Measurements from ENCODE around the gene TCF3. TPM values are rescaled to one million over a fixed set of nuclear protein-coding genes. Genes with fewer than 3 reads are reported as not detected.

TCF3 gene
- total and polyA plus RNA-seq, 2 of the 8 experiments (the other 6 are each of a cell fraction or from before 2014, with no cell fraction given) = 241 to 348 TPM

DNA sequence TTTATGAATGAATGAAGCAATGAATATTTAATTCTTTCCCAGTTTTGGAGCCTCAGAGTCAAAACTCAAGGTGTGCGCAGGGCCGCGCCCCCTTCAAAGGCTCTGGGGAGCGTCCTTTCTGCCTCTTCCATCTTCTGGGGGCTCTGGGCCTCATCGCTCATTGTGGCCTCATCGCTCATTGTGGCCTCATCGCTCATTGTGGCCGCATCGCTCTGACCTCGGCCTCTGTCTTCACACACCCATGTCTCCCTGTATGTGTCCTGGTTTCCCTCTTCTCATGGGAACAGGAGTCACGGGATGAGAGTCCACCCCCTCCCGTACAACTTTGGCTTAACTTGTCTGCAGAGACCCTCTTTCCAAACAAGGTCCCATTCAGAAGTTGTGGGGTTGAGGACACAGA is 81.1 kb downstream of the TCF3 start (continued):
- TF ChIP-seq RNF2 (IDR thresholded peaks at IDR 0.05; ENCODE audit: borderline replicate concordance, low read depth, low read length, missing control alignments, poor library complexity, severe bottlenecking) (no peak), MAFK (IDR thresholded peaks at IDR 0.05; ENCODE audit: low read depth, low read length) (no peak), SP2 (IDR thresholded peaks at IDR 0.05; ENCODE audit: low read length) (no peak)

All from H1 (cell line).